ENCODE results near the gene RPL10A.

GRCh38 chr6:35495258-35496035, 27.2 kb downstream of the RPL10A start:
- no peak for TF ChIP-seq ZNF513 (CRISPR knock-in tag; conservative IDR thresholded peaks at IDR 0.05)
- TF ChIP-seq, protein P1, sequence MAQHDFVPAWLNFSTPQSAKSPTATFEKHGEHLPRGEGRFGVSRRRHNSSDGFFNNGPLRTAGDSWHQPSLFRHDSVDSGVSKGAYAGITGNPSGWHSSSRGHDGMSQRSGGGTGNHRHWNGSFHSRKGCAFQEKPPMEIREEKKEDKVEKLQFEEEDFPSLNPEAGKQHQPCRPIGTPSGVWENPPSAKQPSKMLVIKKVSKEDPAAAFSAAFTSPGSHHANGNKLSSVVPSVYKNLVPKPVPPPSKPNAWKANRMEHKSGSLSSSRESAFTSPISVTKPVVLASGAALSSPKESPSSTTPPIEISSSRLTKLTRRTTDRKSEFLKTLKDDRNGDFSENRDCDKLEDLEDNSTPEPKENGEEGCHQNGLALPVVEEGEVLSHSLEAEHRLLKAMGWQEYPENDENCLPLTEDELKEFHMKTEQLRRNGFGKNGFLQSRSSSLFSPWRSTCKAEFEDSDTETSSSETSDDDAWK (CRISPR knock-in tag; IDR thresholded peaks at IDR 0.05): no peak
- TF ChIP-seq FOSL2 (CRISPR knock-in tag; IDR thresholded peaks at IDR 0.05): no peak
